Stimulated activated CD4-positive, alpha-beta T cell treated with anti-CD3 and anti-CD28 coated beads, Interleukin-4, amount 100 ng/mL, for 4 hours (primary cell): Measurements from ENCODE around the gene CASKIN2.
A peak's percentile ranks its signal among the peaks of the same experiment; 100 is the strongest.

ENCODE experiments used
- DNase-seq, 2 experiments: peaks; one replicate each; pipeline ENCODE4 v3.0.0-alpha.2; 2020

Gene CASKIN2

GRCh38 chr17:75518201-75518600 is 2.9 kb upstream of the CASKIN2 start:
- DNase-seq = peak in 1 of 2 experiments; percentile 16

GRCh38 chr17:75517297-75517865 is 2.0 kb upstream of the CASKIN2 start:
- peak in 1 of 2 experiments; percentile 19 for DNase-seq

- DNase-seq = peak; percentile 43 to 44
Measured at GRCh38 chr17:75516619-75517296, 1.4 kb upstream of the CASKIN2 start.

- DNase-seq = peak; percentile 92 to 97
Measured at GRCh38 chr17:75516255-75516618, 900 bp upstream of the CASKIN2 start, which contains the start of gene TSEN54. TSS of gene TSEN54 (plus strand) at chr17:75516528. CDS start at chr17:75516561, 33 bp downstream.

- no peak for DNase-seq
Measured at GRCh38 chr17:75514919-75515495, 330 bp downstream of the CASKIN2 start.

- peak in 1 of 2 experiments; percentile 11 for DNase-seq
Measured at GRCh38 chr17:75514299-75514918, 928 bp downstream of the CASKIN2 start.

GRCh38 chr17:75513641-75514000 is 1.7 kb downstream of the CASKIN2 start:
- DNase-seq = no peak

- DNase-seq = no peak
Measured at GRCh38 chr17:75512926-75513640, 2.3 kb downstream of the CASKIN2 start.

- DNase-seq = no peak
Measured at GRCh38 chr17:75511610-75512575, 3.4 kb downstream of the CASKIN2 start.

- DNase-seq = no peak
Measured at GRCh38 chr17:75511270-75511609, 4.1 kb downstream of the CASKIN2 start.

- no peak for DNase-seq
Measured at GRCh38 chr17:75509528-75510258, 5.6 kb downstream of the CASKIN2 start.

- no peak for DNase-seq
Measured at GRCh38 chr17:75508931-75509361, 6.4 kb downstream of the CASKIN2 start.

- no peak for DNase-seq
Measured at GRCh38 chr17:75507733-75508719, 7.3 kb downstream of the CASKIN2 start.

- DNase-seq = no peak
Measured at GRCh38 chr17:75506888-75507287, 8.4 kb downstream of the CASKIN2 start.

- DNase-seq = no peak
Measured at GRCh38 chr17:75506134-75506533, 9.2 kb downstream of the CASKIN2 start.

- DNase-seq = no peak
Measured at GRCh38 chr17:75505640-75506039, 9.7 kb downstream of the CASKIN2 start.

- no peak for DNase-seq
Measured at GRCh38 chr17:75505152-75505409, 10.3 kb downstream of the CASKIN2 start.

- peak in 1 of 2 experiments; percentile 27 for DNase-seq
Measured at GRCh38 chr17:75504347-75505151, 10.8 kb downstream of the CASKIN2 start.

- DNase-seq = no peak
Measured at GRCh38 chr17:75503976-75504346, 11.4 kb downstream of the CASKIN2 start.
